Measurements from ENCODE around the gene HOXD11.

The HOXD11 gene

GRCh38 chr2:176128982-176129796, 22.1 kb downstream of the HOXD11 start, which contains the start of gene HOXD8:
HOXD8 (plus strand) TSS chr2:176129705; CDS start chr2:176130367, 662 bp downstream.
- Histone ChIP-seq H3K4me3 (ENCODE audit: low read length in 2 of 2) (peak within 1 kb of the TSS; percentile 61 to 67), H3K27ac (ENCODE audit: low read depth in 2 of 2, low read length in 2 of 2) (peak within 1 kb of the TSS; percentile 72 to 74), H3K9ac (ENCODE audit: low read depth in 1 of 2, low read length in 2 of 2) (peak within 1 kb of the TSS; percentile 47 to 59)

GRCh38 chr2:176129813-176130146, 22.7 kb downstream of the HOXD11 start:
- Histone ChIP-seq H3K9ac (ENCODE audit: low read depth in 1 of 2, low read length in 2 of 2) (peak overlapping the region; percentile 24 to 59), H3K27ac (ENCODE audit: low read depth in 2 of 2, low read length in 2 of 2) (peak overlapping the region; percentile 72 to 74), H3K4me3 (ENCODE audit: low read length in 2 of 2) (peak overlapping the region; percentile 61 to 67), H3K27me3 (ENCODE audit: control insufficient read depth in 2 of 2, insufficient read depth in 2 of 2, low read length in 2 of 2) (peaks cover 15 to 22% of the 10 kb centered on the region in 2 donors), H3K36me3 (ENCODE audit: control insufficient read depth in 2 of 2, insufficient read depth in 2 of 2, low read length in 2 of 2) (no peaks in the 10 kb centered on the region), H3K4me1 (ENCODE audit: control insufficient read depth in 2 of 2, insufficient read depth in 2 of 2, low read length in 2 of 2) (peaks cover 5 to 7% of the 10 kb centered on the region in 2 donors), H3K9me3 (ENCODE audit: control insufficient read depth in 2 of 2, low read length in 2 of 2) (no peaks in the 10 kb centered on the region)

More at GRCh38 chr2:176128982-176129796, 22.1 kb downstream of the HOXD11 start, which contains the start of gene HOXD8:
- Histone ChIP-seq H3K9me3 (ENCODE audit: control insufficient read depth in 2 of 2, low read length in 2 of 2) (no peaks in the 10 kb centered on the region), H3K27me3 (ENCODE audit: control insufficient read depth in 2 of 2, insufficient read depth in 2 of 2, low read length in 2 of 2) (peaks cover 21 to 28% of the 10 kb centered on the region in 2 donors), H3K36me3 (ENCODE audit: control insufficient read depth in 2 of 2, insufficient read depth in 2 of 2, low read length in 2 of 2) (no peaks in the 10 kb centered on the region), H3K4me1 (ENCODE audit: control insufficient read depth in 2 of 2, insufficient read depth in 2 of 2, low read length in 2 of 2) (peaks cover 5 to 7% of the 10 kb centered on the region in 2 donors)

GRCh38 chr2:176130147-176130956, 23.3 kb downstream of the HOXD11 start:
- Histone ChIP-seq H3K36me3 (ENCODE audit: control insufficient read depth in 2 of 2, insufficient read depth in 2 of 2, low read length in 2 of 2) (no peaks in the 10 kb centered on the region), H3K27me3 (ENCODE audit: control insufficient read depth in 2 of 2, insufficient read depth in 2 of 2, low read length in 2 of 2) (peaks cover 9 to 16% of the 10 kb centered on the region in 2 donors), H3K27ac (ENCODE audit: low read depth in 2 of 2, low read length in 2 of 2) (peak overlapping the region; percentile 72 to 74), H3K4me3 (ENCODE audit: low read length in 2 of 2) (peak overlapping the region; percentile 61 to 67), H3K4me1 (ENCODE audit: control insufficient read depth in 2 of 2, insufficient read depth in 2 of 2, low read length in 2 of 2) (peaks cover 7 to 8% of the 10 kb centered on the region in 2 donors), H3K9me3 (ENCODE audit: control insufficient read depth in 2 of 2, low read length in 2 of 2) (no peaks in the 10 kb centered on the region), H3K9ac (ENCODE audit: low read depth in 1 of 2, low read length in 2 of 2) (peak overlapping the region; percentile 26 to 59)

- peak overlapping the region; percentile 26 to 59 for H3K9ac ChIP-seq (ENCODE audit: low read depth in 1 of 2, low read length in 2 of 2)
- H3K4me3 ChIP-seq (ENCODE audit: low read length in 2 of 2), result peak overlapping the region; percentile 61 to 67
- no peaks in the 10 kb centered on the region for H3K9me3 ChIP-seq (ENCODE audit: control insufficient read depth in 2 of 2, low read length in 2 of 2)
- peak overlapping the region; percentile 72 to 74 for H3K27ac ChIP-seq (ENCODE audit: low read depth in 2 of 2, low read length in 2 of 2)
- peaks cover 8 to 21% of the 10 kb centered on the region in 2 donors for H3K27me3 ChIP-seq (ENCODE audit: control insufficient read depth in 2 of 2, insufficient read depth in 2 of 2, low read length in 2 of 2)
- H3K36me3 ChIP-seq (ENCODE audit: control insufficient read depth in 2 of 2, insufficient read depth in 2 of 2, low read length in 2 of 2), result no peaks in the 10 kb centered on the region
- H3K4me1 ChIP-seq (ENCODE audit: control insufficient read depth in 2 of 2, insufficient read depth in 2 of 2, low read length in 2 of 2), result peaks cover 13 to 14% of the 10 kb centered on the region in 2 donors
These were observed 24.1 kb downstream of the HOXD11 start for GRCh38 chr2:176130957-176131847.

GRCh38 chr2:176131848-176132158, 24.7 kb downstream of the HOXD11 start:
- Histone ChIP-seq H3K36me3 (ENCODE audit: control insufficient read depth in 2 of 2, insufficient read depth in 2 of 2, low read length in 2 of 2) (no peaks in the 10 kb centered on the region), H3K4me1 (ENCODE audit: control insufficient read depth in 2 of 2, insufficient read depth in 2 of 2, low read length in 2 of 2) (peaks cover 13 to 15% of the 10 kb centered on the region in 2 donors), H3K4me3 (ENCODE audit: low read length in 2 of 2) (peak overlapping the region; percentile 40 to 68), H3K27me3 (ENCODE audit: control insufficient read depth in 2 of 2, insufficient read depth in 2 of 2, low read length in 2 of 2) (peaks cover 8 to 21% of the 10 kb centered on the region in 2 donors), H3K9me3 (ENCODE audit: control insufficient read depth in 2 of 2, low read length in 2 of 2) (no peaks in the 10 kb centered on the region), H3K9ac (ENCODE audit: low read depth in 1 of 2, low read length in 2 of 2) (no peak overlapping the region), H3K27ac (ENCODE audit: low read depth in 2 of 2, low read length in 2 of 2) (peak overlapping the region in 1 of 2 donors; percentile 15)

GRCh38 chr2:176132205-176133171, 25.4 kb downstream of the HOXD11 start:
- Histone ChIP-seq H3K9ac (ENCODE audit: low read depth in 1 of 2, low read length in 2 of 2) (peak overlapping the region in 1 of 2 donors; percentile 38), H3K4me3 (ENCODE audit: low read length in 2 of 2) (peak overlapping the region; percentile 40 to 68), H3K27ac (ENCODE audit: low read depth in 2 of 2, low read length in 2 of 2) (peak overlapping the region; percentile 15 to 58), H3K27me3 (ENCODE audit: control insufficient read depth in 2 of 2, insufficient read depth in 2 of 2, low read length in 2 of 2) (peaks cover 8 to 21% of the 10 kb centered on the region in 2 donors), H3K4me1 (ENCODE audit: control insufficient read depth in 2 of 2, insufficient read depth in 2 of 2, low read length in 2 of 2) (peaks cover 13 to 18% of the 10 kb centered on the region in 2 donors), H3K9me3 (ENCODE audit: control insufficient read depth in 2 of 2, low read length in 2 of 2) (no peaks in the 10 kb centered on the region), H3K36me3 (ENCODE audit: control insufficient read depth in 2 of 2, insufficient read depth in 2 of 2, low read length in 2 of 2) (no peaks in the 10 kb centered on the region)

GRCh38 chr2:176133389-176133788, 26.3 kb downstream of the HOXD11 start:
- no peaks in the 10 kb centered on the region for H3K9me3 ChIP-seq (ENCODE audit: control insufficient read depth in 2 of 2, low read length in 2 of 2)
- no peaks in the 10 kb centered on the region for H3K36me3 ChIP-seq (ENCODE audit: control insufficient read depth in 2 of 2, insufficient read depth in 2 of 2, low read length in 2 of 2)
- peaks cover 10 to 17% of the 10 kb centered on the region in 2 donors for H3K4me1 ChIP-seq (ENCODE audit: control insufficient read depth in 2 of 2, insufficient read depth in 2 of 2, low read length in 2 of 2)
- H3K27me3 ChIP-seq (ENCODE audit: control insufficient read depth in 2 of 2, insufficient read depth in 2 of 2, low read length in 2 of 2), result peaks cover 8 to 18% of the 10 kb centered on the region in 2 donors
- H3K4me3 ChIP-seq (ENCODE audit: low read length in 2 of 2), result no peak overlapping the region
- H3K9ac ChIP-seq (ENCODE audit: low read depth in 1 of 2, low read length in 2 of 2), result no peak overlapping the region
- no peak overlapping the region for H3K27ac ChIP-seq (ENCODE audit: low read depth in 2 of 2, low read length in 2 of 2)

- Histone ChIP-seq H3K36me3 (ENCODE audit: control insufficient read depth in 2 of 2, insufficient read depth in 2 of 2, low read length in 2 of 2) (no peaks in the 10 kb centered on the region), H3K9ac (ENCODE audit: low read depth in 1 of 2, low read length in 2 of 2) (no peak overlapping the region), H3K27ac (ENCODE audit: low read depth in 2 of 2, low read length in 2 of 2) (no peak overlapping the region), H3K4me1 (ENCODE audit: control insufficient read depth in 2 of 2, insufficient read depth in 2 of 2, low read length in 2 of 2) (peaks cover 12 to 13% of the 10 kb centered on the region in 2 donors), H3K27me3 (ENCODE audit: control insufficient read depth in 2 of 2, insufficient read depth in 2 of 2, low read length in 2 of 2) (peaks cover 8 to 22% of the 10 kb centered on the region in 2 donors), H3K9me3 (ENCODE audit: control insufficient read depth in 2 of 2, low read length in 2 of 2) (no peaks in the 10 kb centered on the region), H3K4me3 (ENCODE audit: low read length in 2 of 2) (no peak overlapping the region)
These were observed 27.0 kb downstream of the HOXD11 start for GRCh38 chr2:176134035-176134434.

GRCh38 chr2:176135035-176135440, 28.0 kb downstream of the HOXD11 start:
- H3K36me3 ChIP-seq (ENCODE audit: control insufficient read depth in 2 of 2, insufficient read depth in 2 of 2, low read length in 2 of 2), result no peaks in the 10 kb centered on the region
- no peak overlapping the region for H3K9ac ChIP-seq (ENCODE audit: low read depth in 1 of 2, low read length in 2 of 2)
- peak overlapping the region in 1 of 2 donors; percentile 20 for H3K4me3 ChIP-seq (ENCODE audit: low read length in 2 of 2)
- peaks cover 10 to 11% of the 10 kb centered on the region in 2 donors for H3K4me1 ChIP-seq (ENCODE audit: control insufficient read depth in 2 of 2, insufficient read depth in 2 of 2, low read length in 2 of 2)
- peaks cover 12 to 22% of the 10 kb centered on the region in 2 donors for H3K27me3 ChIP-seq (ENCODE audit: control insufficient read depth in 2 of 2, insufficient read depth in 2 of 2, low read length in 2 of 2)
- H3K9me3 ChIP-seq (ENCODE audit: control insufficient read depth in 2 of 2, low read length in 2 of 2), result no peaks in the 10 kb centered on the region
- H3K27ac ChIP-seq (ENCODE audit: low read depth in 2 of 2, low read length in 2 of 2), result peak overlapping the region; percentile 77 to 83
